Right lobe of liver (tissue), 6 donors: Measurements from ENCODE around the gene KANSL1. TPM values are rescaled to one million over a fixed set of nuclear protein-coding genes. Genes with fewer than 3 reads are reported as not detected.

Experiments used
- ATAC-seq, 4 donors: fragments of 200-7000 bp; cut with Tn5 transposase; one replicate each; pipeline ENCODE4 v1.9.1; 2020; ENCODE audit warnings: mild to moderate bottlenecking in 4 of 4, moderate library complexity in 4 of 4
- DNase-seq, 3 donors: peaks; one replicate each; pipeline ENCODE4 v3.0.0-alpha.2; 2020
- H3K27ac ChIP-seq, 3 donors: fragments of 200-600 bp; one replicate each; pipeline ENCODE4 v1.8.0; 2022
- H3K27me3 ChIP-seq, 2 donors: fragments of 200-600 bp; one replicate each; pipeline ENCODE4 v1.8.0; 2022
- H3K36me3 ChIP-seq, 4 donors: fragments of 200-600 bp; sonication (generic) in 1 of 4; one replicate each; pipeline versions ENCODE4 v1.5.1 to v1.8.0; 2017 to 2022; ENCODE audit warnings: control low read depth in 1 of 4
- H3K4me1 ChIP-seq, 4 donors: fragments of 200-600 bp; sonication (generic) in 1 of 4; one replicate each; pipeline versions ENCODE4 v1.5.1 to v1.8.0; 2017 to 2022; ENCODE audit warnings: control low read depth in 1 of 4
- H3K4me3 ChIP-seq, 3 donors: fragments of 200-600 bp; one replicate each; pipeline ENCODE4 v1.8.0; 2022
- H3K9me3 ChIP-seq, 4 donors: fragments of 200-600 bp; sonication (generic) in 1 of 4; one replicate each; pipeline versions ENCODE4 v1.5.1 to v1.8.0; 2017 to 2022; ENCODE audit warnings: control low read depth in 1 of 4
- POLR2A ChIP-seq: fragments of 450-650 bp; IDR thresholded peaks from one replicate; pipeline ENCODE4 v1.6.1; 2017; ENCODE audit warnings: antibody characterized with exemption, mild to moderate bottlenecking
- WGBS: methylation state at CpG from one replicate; pipeline ENCODE4 v1.1.6; 2018; ENCODE audit warnings: low coverage, low lambda C conversion rate; ENCODE audit not compliant: insufficient coverage; ENCODE audit errors: missing lambda C conversion rate; 5-methylcytosine and 5-hydroxymethylcytosine counted together
- intact Hi-C, 2 donors: fragments of 100-400 bp; cut with DNase I; formaldehyde crosslinking; loops; one replicate each; pipeline versions ENCODE4 v1.11.2 to v1.14.1; 2022
- total RNA-seq, 6 experiments: library from RNA; depleted of rRNA in 2 of 6; stranded (reverse); fragments of >200 nt in 2 of 6; fragmentation: NEBNext Ultra II Directional in 3 of 6; extraction: Animal tissue kit (Norgen Biotek cat#: 25700) in 3 of 6; gene quantifications; one replicate each; pipeline versions ENCODE4 v1.1.0 to v1.2.4, GENCODE V29; 2016 to 2023
- TF ChIP-seq, protein P1 (sequence below), 4 donors: fragments of 200-600 bp in 3 of 4; fragments of 450-650 bp in 1 of 4; IDR thresholded peaks; one replicate each; pipeline versions ENCODE4 v1.5.1 to v1.8.0; 2016 to 2022; ENCODE audit warnings: antibody characterized with exemption in 4 of 4, mild to moderate bottlenecking in 2 of 4
- donor health status: DM: no; HTN: yes; CAD: no.
- donor health status: DM: no; HTN: no; CAD: no.
- donor health status: DM: no; HTN: no; CAD: no.
- donor health status: DM: no; HTN: yes; CAD: no.
- donor health status: DM: no; HTN: yes; CAD: no.

KANSL1 gene
- total RNA-seq, 6 experiments from 2014 or later, result 23.1 to 29.5 (median 25.9) TPM

GRCh38 chr17:46099865-46100264 is 93.4 kb downstream of the KANSL1 start:
- WGBS, result 33% methylated on average over 1 of the region's 1 CpG
- DNase-seq (no peak), ATAC-seq (no peak)
- Histone ChIP-seq H3K36me3 (no peaks in the 10 kb centered on the region), H3K9me3 (no peaks in the 10 kb centered on the region), H3K4me3 (no peak overlapping the region), H3K27ac (no peak overlapping the region), H3K4me1 (peaks cover 0 to 42% (median 15%) of the 10 kb centered on the region in 4 donors), H3K27me3 (no peaks in the 10 kb centered on the region)
- intact Hi-C loops, result no loop called here
- TF ChIP-seq, protein P1, sequence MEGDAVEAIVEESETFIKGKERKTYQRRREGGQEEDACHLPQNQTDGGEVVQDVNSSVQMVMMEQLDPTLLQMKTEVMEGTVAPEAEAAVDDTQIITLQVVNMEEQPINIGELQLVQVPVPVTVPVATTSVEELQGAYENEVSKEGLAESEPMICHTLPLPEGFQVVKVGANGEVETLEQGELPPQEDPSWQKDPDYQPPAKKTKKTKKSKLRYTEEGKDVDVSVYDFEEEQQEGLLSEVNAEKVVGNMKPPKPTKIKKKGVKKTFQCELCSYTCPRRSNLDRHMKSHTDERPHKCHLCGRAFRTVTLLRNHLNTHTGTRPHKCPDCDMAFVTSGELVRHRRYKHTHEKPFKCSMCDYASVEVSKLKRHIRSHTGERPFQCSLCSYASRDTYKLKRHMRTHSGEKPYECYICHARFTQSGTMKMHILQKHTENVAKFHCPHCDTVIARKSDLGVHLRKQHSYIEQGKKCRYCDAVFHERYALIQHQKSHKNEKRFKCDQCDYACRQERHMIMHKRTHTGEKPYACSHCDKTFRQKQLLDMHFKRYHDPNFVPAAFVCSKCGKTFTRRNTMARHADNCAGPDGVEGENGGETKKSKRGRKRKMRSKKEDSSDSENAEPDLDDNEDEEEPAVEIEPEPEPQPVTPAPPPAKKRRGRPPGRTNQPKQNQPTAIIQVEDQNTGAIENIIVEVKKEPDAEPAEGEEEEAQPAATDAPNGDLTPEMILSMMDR (IDR thresholded peaks at IDR 0.05), result no peak
- TF ChIP-seq POLR2A, result no peak

DNA sequence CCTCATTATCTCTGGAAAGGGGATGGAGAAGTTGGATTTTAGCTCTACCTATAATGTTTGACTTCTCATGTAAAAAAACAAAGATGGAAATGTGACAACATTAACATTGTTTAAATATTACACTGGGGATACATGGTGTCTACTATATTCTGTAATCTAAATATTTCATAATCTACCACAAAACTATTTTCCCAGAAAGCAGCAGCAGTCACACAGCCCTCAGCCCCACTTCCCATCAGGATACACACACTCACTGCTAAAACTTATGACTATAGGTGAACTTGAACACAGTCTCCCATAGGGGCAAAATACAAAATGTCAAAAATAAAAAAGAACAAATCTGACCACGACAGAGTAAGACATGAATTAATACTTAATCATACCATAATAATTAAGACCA is 95.7 kb downstream of the KANSL1 start:
- no peaks in the 10 kb centered on the region for H3K9me3 ChIP-seq
- intact Hi-C loops, result no loop called here
- H3K27me3 ChIP-seq, result no peaks in the 10 kb centered on the region
- TF ChIP-seq, protein P1 (IDR thresholded peaks at IDR 0.05), result no peak
- no peak for TF ChIP-seq POLR2A
- WGBS, result 67% methylated on average over 1 of the region's 1 CpG
- no peak overlapping the region for H3K27ac ChIP-seq
- DNase-seq (no peak), ATAC-seq (no peak)
- H3K36me3 ChIP-seq, result peaks cover 0 to 10% (median 0%) of the 10 kb centered on the region in 4 donors
- no peak overlapping the region for H3K4me3 ChIP-seq
- peaks cover 0 to 39% (median 14%) of the 10 kb centered on the region in 4 donors for H3K4me1 ChIP-seq

DNA sequence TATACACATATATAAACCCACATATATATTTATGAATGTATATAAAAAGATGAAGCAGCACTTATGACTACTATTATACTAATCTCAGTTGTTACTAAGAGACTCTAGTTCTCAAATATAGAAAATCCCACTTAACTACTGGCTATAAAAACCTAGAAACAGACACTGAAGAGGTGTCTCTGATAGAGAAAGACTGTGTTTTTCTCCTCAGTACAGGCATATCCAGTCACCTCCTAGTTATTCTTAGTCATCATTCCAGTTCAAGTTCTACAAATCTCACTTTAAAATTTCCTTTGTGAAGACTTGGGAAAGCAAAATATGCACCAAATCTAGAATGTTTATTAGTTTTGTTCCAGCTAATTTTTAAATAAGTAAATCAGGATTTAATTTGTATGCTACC is 100.2 kb downstream of the KANSL1 start:
- ATAC-seq, result no peak

DNA sequence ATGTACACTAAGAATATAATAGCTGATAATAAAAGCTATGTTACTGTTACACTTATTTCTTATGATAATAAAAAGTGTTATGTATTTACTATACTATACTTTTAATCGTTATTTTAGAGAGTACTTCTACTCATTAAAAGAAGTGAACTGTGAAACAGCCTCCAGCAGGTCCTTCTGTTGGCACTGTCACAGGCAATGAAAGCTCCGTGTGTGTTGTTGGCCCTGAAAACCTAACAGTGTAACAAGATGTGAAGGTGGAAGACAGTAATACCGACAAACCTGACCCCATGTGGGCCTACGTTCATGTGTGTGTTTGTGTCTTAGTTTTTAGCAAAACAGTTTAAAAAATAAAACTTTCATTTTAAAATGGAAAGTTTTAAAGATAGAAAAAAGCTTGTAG is 102.4 kb downstream of the KANSL1 start:
- no peaks in the 10 kb centered on the region for H3K4me1 ChIP-seq
- 78% methylated on average over 4 of the region's 4 CpGs for WGBS
- no peaks in the 10 kb centered on the region for H3K9me3 ChIP-seq
- intact Hi-C loops, result no loop called here
- H3K4me3 ChIP-seq, result no peak overlapping the region
- H3K27ac ChIP-seq, result no peak overlapping the region
- ATAC-seq (no peak), DNase-seq (no peak)
- no peak for TF ChIP-seq POLR2A
- TF ChIP-seq, protein P1 (IDR thresholded peaks at IDR 0.05), result no peak
- H3K27me3 ChIP-seq, result no peaks in the 10 kb centered on the region
- peaks cover 0 to 10% (median 0%) of the 10 kb centered on the region in 4 donors for H3K36me3 ChIP-seq

More for the DNA sequence above, 100.2 kb downstream of the KANSL1 start:
- no peak for DNase-seq
- TF ChIP-seq, protein P1 (IDR thresholded peaks at IDR 0.05), result no peak
- no peak for TF ChIP-seq POLR2A
- H3K27ac ChIP-seq, result no peak overlapping the region
- H3K4me1 ChIP-seq, result peaks cover 0 to 6% (median 0%) of the 10 kb centered on the region in 4 donors
- H3K4me3 ChIP-seq, result no peak overlapping the region
- no peaks in the 10 kb centered on the region for H3K27me3 ChIP-seq
- peaks cover 0 to 10% (median 0%) of the 10 kb centered on the region in 4 donors for H3K36me3 ChIP-seq
- no peaks in the 10 kb centered on the region for H3K9me3 ChIP-seq
- intact Hi-C loops, result no loop called here
